ENCODE results near the gene FKBP2. TPM values are rescaled to one million over a fixed set of nuclear protein-coding genes. Genes with fewer than 3 reads are reported as not detected.

FKBP2 gene
- total and polyA plus RNA-seq, 8 donors, result 15.2 to 257 (median 57.6) TPM

- peak; percentile 93 to 95 for DNase-seq
- H3K4me1 ChIP-seq, result peaks cover 57 to 84% (median 80%) of the 10 kb centered on the region in 4 donors
- H3K4me3 ChIP-seq, result no peak overlapping the region
- no peaks in the 10 kb centered on the region for H3K9me3 ChIP-seq
- peak overlapping the region; percentile 94 to 100 (median 99) for H3K27ac ChIP-seq
- TF ChIP-seq CTCF (IDR thresholded peaks at IDR 0.05) (peak in 1 of 7 experiments; percentile 10), POLR2AphosphoS5 (IDR thresholded peaks at IDR 0.05) (peak; percentile 34 to 88 (median 64)), POLR2A (IDR thresholded peaks at IDR 0.05) (no peak), EP300 (IDR thresholded peaks at IDR 0.05) (no peak)
- peaks cover 16 to 30% (median 21%) of the 10 kb centered on the region in 4 donors for H3K36me3 ChIP-seq
- H3K27me3 ChIP-seq, result no peaks in the 10 kb centered on the region
- intact Hi-C loops (cut with DNase I; ENCODE audit: low total_unique reads), result no loop called here
- 28 to 65% (median 38%) methylated on average over 11 to 12 of the region's 12 CpGs for WGBS, 5 donors
These were observed 3.4 kb upstream of the FKBP2 start for GRCh38 chr11:64237484-64237951.

GRCh38 chr11:64238076-64238475, 2.8 kb upstream of the FKBP2 start:
- no peaks in the 10 kb centered on the region for H3K9me3 ChIP-seq
- WGBS, 5 donors, result 63 to 73% (median 67%) methylated on average over 7 to 9 of the region's 9 CpGs
- H3K27ac ChIP-seq, result peak overlapping the region; percentile 94 to 100 (median 99)
- intact Hi-C loops (cut with DNase I; ENCODE audit: low total_unique reads), result no loop called here
- no peak for DNase-seq
- peaks cover 18 to 33% (median 23%) of the 10 kb centered on the region in 4 donors for H3K36me3 ChIP-seq
- no peaks in the 10 kb centered on the region for H3K27me3 ChIP-seq
- TF ChIP-seq EP300 (IDR thresholded peaks at IDR 0.05) (no peak), POLR2AphosphoS5 (IDR thresholded peaks at IDR 0.05) (no peak), CTCF (IDR thresholded peaks at IDR 0.05) (no peak), POLR2A (IDR thresholded peaks at IDR 0.05) (no peak)
- H3K4me3 ChIP-seq, result peak overlapping the region in 1 of 4 donors; percentile 1
- peaks cover 60 to 84% (median 83%) of the 10 kb centered on the region in 4 donors for H3K4me1 ChIP-seq

GRCh38 chr11:64238999-64239398, 1.9 kb upstream of the FKBP2 start:
- 80 to 87% (median 83%) methylated on average over 5 of the region's 5 CpGs for WGBS, 5 donors
- Histone ChIP-seq H3K9me3 (no peaks in the 10 kb centered on the region), H3K27ac (peak overlapping the region; percentile 94 to 100 (median 99)), H3K36me3 (peaks cover 27 to 42% (median 32%) of the 10 kb centered on the region in 4 donors), H3K27me3 (no peaks in the 10 kb centered on the region), H3K4me3 (no peak overlapping the region), H3K4me1 (peaks cover 53 to 84% (median 81%) of the 10 kb centered on the region in 4 donors)
- intact Hi-C loops (cut with DNase I; ENCODE audit: low total_unique reads), result no loop called here
- DNase-seq, result no peak
- TF ChIP-seq POLR2AphosphoS5 (IDR thresholded peaks at IDR 0.05) (no peak), CTCF (IDR thresholded peaks at IDR 0.05) (no peak), EP300 (IDR thresholded peaks at IDR 0.05) (no peak), POLR2A (IDR thresholded peaks at IDR 0.05) (no peak)

GRCh38 chr11:64239662-64240434, 1.0 kb upstream of the FKBP2 start:
- H3K9me3 ChIP-seq, result no peaks in the 10 kb centered on the region
- TF ChIP-seq CTCF (IDR thresholded peaks at IDR 0.05), result no peak
- H3K27me3 ChIP-seq, result no peaks in the 10 kb centered on the region
- H3K27ac ChIP-seq, result peak overlapping the region; percentile 94 to 100 (median 99)
- peak overlapping the region; percentile 83 to 96 (median 90) for H3K4me3 ChIP-seq
- WGBS, 5 donors, result 74 to 80% (median 75%) methylated on average over 11 of the region's 11 CpGs
- H3K4me1 ChIP-seq, result peaks cover 54 to 89% (median 84%) of the 10 kb centered on the region in 4 donors
- peaks cover 30 to 48% (median 36%) of the 10 kb centered on the region in 4 donors for H3K36me3 ChIP-seq
- DNase-seq, result no peak
- intact Hi-C loops (cut with DNase I; ENCODE audit: low total_unique reads), result no loop called here
